Measurements from ENCODE around the gene SLC44A2.

SLC44A2 gene

GRCh38 chr19:10625003-10625761 lies at the start of gene SLC44A2:
Gene SLC44A2, plus strand, starts transcription at chr19:10625553. Its CDS starts 81 bp downstream, at chr19:10625634.
- DNase-seq (ENCODE audit: low read depth), result peak; percentile 29

DNA sequence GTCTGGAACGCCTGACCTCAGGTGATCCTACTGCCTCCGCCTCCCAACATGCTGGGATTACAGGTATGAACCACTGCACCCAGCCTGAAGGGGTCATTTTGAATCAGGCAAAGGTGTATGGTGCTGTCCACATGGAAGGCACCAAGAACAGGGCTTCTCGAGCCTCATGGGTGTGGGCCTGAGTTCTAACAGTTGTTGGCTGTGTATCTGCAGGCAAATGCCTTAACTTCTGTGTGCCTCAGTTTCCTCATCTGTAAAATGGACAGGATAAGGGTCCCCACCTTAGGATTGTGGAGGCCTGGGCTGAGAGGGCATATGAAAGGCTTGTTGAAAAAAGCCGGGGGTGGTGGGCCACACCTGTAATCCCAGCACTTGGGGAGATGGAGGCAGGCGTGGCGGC lies 47.4 kb upstream of the SLC44A2 start:
- DNase-seq (ENCODE audit: low read depth), result no peak

- peak; percentile 82 for DNase-seq (ENCODE audit: low read depth)
Observed at GRCh38 chr19:10580979-10581631, 44.2 kb upstream of the SLC44A2 start.

- no peak for DNase-seq (ENCODE audit: low read depth)
Observed at GRCh38 chr19:10582091-10582490, 43.3 kb upstream of the SLC44A2 start.

DNA sequence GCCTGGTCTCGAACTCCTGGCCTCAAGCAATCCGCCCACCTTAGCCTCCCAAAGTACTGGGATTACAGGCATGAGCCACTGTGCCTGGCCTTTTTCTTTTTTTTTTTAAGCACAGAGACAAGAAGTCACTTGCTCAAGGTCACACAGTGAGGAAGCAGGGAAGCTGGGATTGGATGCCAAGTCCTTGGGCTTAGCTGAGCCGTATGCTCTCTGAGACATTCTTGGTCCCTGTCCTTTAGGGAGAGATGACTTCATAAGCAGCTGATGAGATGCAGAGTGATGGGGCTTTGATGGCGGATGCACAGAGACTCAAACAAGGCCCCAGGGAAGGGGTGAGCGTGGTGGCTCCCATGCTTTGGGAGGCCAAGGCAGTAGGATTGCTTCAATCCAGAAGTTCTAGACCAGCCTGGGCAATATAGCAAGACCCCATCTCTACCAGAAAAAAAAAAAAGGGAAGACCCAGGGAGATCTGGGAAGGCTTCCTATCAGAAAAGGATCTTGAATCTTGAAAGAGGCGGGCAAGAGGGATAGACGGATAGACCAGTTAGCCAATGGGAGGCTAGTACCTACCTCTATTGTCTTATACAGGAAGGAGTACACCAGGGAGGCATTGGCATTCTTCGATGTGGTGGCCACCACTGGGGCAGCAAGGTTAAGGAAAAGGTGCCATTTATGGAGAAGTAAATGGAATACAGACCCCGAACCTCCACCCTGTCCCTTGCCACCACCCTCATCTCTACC lies 42.1 kb upstream of the SLC44A2 start:
- peak; percentile 28 for DNase-seq (ENCODE audit: low read depth)

- DNase-seq (ENCODE audit: low read depth), result no peak
Observed at GRCh38 chr19:10586396-10586795, 39.0 kb upstream of the SLC44A2 start.

DNA sequence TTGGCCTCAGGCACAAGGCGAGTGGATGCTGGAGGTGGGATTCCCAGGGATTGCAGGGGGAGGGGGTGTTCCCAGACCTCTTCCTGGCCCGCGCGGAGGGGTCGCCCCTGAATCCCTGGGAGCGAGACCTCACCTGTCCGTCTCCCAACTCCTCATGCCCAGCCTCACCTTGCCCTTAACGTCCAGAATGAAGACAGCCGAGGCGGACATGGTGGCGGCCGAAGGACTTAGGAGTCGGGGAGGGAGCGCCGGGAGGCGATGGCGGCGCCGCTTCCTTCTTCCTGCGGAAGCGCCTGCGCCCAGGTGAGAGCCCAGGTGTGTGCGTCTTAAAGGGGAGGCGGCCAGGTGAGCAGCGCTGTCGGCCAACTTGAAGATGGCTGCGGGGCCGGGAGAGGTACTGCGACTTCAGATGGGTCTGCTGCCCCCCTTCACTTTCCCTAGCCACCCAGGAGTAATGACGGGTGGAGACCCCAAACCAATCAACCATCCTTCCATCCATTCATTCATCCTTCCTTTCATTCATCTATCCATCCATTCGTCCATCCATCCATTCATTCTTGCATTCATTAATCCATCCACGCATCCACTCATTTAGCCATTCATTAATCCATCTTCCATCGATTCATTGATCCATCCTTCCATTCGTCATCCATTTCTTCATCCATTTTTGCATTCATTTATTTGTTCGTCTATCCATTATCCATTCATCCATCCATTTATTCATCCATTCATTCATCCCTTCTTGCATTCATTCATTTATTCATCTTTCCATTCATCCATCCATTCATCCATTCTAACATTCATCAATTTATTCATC lies 38.1 kb upstream of the SLC44A2 start, which contains the start of gene AP1M2:
Gene AP1M2 (minus strand): TSS at position 291 of the 817 bp plus-strand sequence. CDS start 81 bp downstream, at position 210.
- DNase-seq (ENCODE audit: low read depth), result no peak

- no peak for DNase-seq (ENCODE audit: low read depth)
Observed at GRCh38 chr19:10587839-10588150, 37.6 kb upstream of the SLC44A2 start.

DNA sequence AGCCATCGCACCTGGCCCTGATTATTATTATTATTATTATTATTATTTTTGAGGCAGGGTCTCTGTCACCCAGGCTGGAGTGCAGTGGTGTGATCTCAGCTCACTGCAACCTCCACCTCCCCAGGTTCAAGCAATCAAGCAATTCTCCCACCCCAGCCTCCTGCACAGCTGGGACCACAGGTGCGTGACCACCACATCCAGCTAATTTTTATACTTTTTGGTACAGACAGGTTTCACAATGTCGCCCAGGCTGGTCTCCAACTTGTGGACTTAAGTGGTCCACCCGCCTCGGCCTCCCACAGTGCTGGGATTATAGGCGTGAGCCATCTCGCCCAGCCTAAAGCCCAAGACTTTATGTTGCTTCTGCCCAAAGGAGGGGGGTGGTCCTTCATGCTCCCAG lies 32.2 kb upstream of the SLC44A2 start:
- no peak for DNase-seq (ENCODE audit: low read depth)

GRCh38 chr19:10593820-10594637 lies 31.3 kb upstream of the SLC44A2 start:
- peak; percentile 11 for DNase-seq (ENCODE audit: low read depth)

DNA sequence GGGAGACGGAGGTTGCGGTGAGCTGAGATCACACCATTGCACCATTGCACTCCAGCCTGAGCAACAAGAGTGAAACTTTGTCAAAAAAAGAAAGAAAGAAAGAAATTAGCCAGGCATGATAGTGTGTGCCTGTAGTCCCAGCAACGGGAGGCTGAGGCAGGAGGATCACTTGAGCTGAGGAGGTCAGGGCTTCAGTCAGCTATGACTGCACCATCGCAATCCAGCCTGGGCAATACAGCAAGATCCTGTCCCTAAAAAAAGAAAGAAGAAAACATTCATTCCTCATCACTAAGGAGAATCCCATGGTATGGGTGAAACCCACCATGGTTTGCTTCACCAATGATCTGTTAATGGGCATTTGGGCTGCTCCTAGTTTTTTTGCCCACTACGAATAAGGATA lies 25.2 kb upstream of the SLC44A2 start:
- DNase-seq (ENCODE audit: low read depth), result no peak

- DNase-seq (ENCODE audit: low read depth), result peak; percentile 51
Observed at GRCh38 chr19:10601999-10602329, 23.4 kb upstream of the SLC44A2 start.

DNA sequence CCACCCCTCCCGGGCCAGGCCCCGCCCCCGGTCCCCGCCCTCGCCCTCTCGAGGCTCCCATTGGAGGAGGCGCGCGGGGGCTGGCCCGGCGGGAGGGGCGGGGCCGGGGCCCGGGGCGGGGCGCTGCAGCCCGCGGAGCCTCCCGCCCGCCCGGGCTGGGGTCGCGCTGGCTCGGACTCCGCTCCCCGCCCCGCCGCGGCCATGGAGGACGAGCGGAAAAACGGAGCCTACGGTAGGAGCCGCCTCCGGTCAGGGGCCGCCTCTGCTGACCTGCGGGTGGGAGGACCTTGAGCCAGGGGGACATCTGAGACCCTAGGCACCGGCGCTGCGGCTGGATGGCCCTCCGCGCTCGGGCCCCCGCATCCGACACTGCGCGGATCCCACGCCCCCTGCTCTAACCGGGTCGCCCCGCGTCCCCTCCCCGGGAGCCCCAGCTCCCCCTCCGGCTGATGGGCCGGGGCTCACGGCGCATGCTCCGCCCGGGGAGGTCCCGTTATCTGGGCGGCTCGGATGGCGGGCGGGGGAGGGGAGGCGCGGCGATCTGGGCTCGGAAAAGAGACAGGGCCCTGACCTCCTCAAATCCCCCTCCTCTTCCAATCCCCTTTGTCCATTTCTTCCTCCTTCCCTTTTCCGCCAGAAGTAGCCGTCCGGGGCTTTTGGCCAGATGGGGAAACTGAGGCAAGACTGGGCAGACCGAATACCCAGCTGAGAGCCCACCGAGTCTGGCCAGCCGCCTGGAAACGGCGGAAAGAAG lies 22.8 kb upstream of the SLC44A2 start:
- no peak for DNase-seq (ENCODE audit: low read depth)

- DNase-seq (ENCODE audit: low read depth), result no peak
Observed at GRCh38 chr19:10603084-10603872, 22.1 kb upstream of the SLC44A2 start.

GRCh38 chr19:10603873-10604459 lies 21.4 kb upstream of the SLC44A2 start:
- DNase-seq (ENCODE audit: low read depth), result peak; percentile 59

DNA sequence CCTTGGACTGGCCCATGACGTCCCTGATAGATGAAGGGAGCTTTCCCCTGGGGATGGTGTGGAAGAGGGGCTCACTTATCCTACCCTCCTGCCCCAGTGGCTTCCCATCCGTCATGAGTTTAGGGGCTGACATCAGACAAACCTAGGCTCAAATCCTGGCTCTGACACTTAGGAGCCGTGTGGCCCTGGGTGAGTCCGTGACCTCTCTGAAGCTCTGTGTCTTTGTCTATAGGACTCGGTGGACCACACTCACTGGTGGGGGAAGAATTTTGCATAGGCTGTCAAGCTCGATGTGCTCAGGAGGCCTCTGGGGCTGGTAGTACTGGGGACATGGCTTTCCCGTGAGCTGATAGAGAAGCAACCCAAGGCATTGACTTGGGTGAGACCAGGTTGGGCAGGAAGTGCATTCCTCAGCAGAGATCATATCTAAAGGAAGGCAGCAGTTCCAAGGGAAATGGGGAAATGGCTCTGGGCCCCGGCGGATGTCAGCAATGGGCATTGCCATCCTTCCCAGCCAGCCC lies 20.8 kb upstream of the SLC44A2 start:
- no peak for DNase-seq (ENCODE audit: low read depth)

DNA sequence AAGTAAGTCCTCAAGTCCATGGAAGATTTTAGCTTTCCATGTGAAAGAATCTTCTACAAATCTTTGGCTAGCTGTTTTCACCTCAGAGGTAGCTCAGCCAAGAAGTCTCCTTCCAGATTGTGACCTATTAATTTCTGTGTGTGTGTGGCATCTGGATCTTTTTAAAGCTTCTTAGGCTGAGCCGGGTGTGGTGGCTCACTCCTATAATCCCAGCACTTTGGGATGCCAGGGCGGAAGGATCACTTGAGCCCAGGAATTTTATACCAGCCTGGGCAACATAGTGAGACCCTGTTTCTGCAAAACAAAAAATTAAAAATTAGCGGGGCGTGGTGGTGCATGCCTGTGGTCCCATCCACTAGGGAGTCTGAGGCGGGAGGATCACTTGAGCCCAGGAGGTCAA lies 13.4 kb upstream of the SLC44A2 start:
- no peak for DNase-seq (ENCODE audit: low read depth)

DNA sequence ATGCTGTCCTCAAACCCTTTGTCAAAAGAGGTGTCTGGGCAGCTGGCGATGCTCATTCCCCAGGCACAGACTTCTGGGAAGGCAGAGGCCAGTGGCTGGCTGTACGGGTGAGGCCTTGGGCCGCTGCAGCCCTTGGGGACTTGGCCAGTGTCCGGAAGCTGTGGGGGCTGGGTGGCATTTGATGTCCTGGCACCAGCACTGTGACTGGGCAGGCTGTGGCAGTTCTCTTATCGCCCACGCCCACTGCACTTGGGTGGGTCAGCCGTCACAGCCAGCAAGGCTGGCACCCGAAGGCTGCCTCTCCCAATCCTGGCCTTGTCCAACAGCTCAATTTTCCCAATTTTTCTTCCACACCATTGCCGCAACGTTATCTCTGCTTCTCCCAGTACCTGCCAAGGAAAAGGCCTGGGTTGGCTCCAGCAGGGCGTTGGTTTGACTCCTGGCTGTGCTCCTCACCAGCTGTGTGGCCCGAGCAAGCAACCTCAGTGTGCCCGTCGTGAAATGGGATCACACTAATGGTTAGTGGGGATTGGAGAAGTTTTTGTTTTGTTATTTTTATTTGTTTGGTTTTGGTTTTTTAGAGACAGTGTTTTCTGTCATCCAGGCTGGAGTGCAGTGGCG lies 12.7 kb upstream of the SLC44A2 start:
- DNase-seq (ENCODE audit: low read depth), result no peak

Measured in amniotic epithelial cell (primary cell).